Heart right ventricle (tissue), 16 donors: ENCODE data around the gene PPM1F. TPM values are rescaled to one million over a fixed set of nuclear protein-coding genes. Genes with fewer than 3 reads are reported as not detected.

Experiments
- ATAC-seq, 8 donors: fragments of 200-7000 bp; cut with Tn5 transposase; one replicate each; pipeline ENCODE4 v1.9.1; 2020; ENCODE audit warnings: mild to moderate bottlenecking in 8 of 8, moderate library complexity in 8 of 8, moderate number of reproducible peaks in 1 of 8
- DNase-seq, 2 donors: peaks; one replicate each; pipeline ENCODE4 v3.0.0-alpha.2; 2020
- H3K27ac ChIP-seq, 10 donors: fragments of 200-600 bp; sonication (generic) in 2 of 10; one replicate each; pipeline versions ENCODE4 v1.5.0 to v1.8.0; 2020 to 2022; ENCODE audit warnings: mild to moderate bottlenecking in 3 of 10
- H3K27me3 ChIP-seq, 7 donors: fragments of 200-600 bp; one replicate each; pipeline ENCODE4 v1.8.0; 2021 to 2022; ENCODE audit warnings: mild to moderate bottlenecking in 2 of 7
- H3K36me3 ChIP-seq, 9 donors: fragments of 200-600 bp; sonication (generic) in 1 of 9; one replicate each; pipeline versions ENCODE4 v1.5.0 to v1.8.0; 2020 to 2022; ENCODE audit warnings: mild to moderate bottlenecking in 2 of 9
- H3K4me1 ChIP-seq, 9 donors: fragments of 200-600 bp; sonication (generic) in 1 of 9; one replicate each; pipeline versions ENCODE4 v1.5.0 to v1.8.0; 2020 to 2022; ENCODE audit warnings: mild to moderate bottlenecking in 4 of 9
- H3K4me3 ChIP-seq, 10 donors: fragments of 200-600 bp; sonication (generic) in 2 of 10; one replicate each; pipeline versions ENCODE4 v1.5.0 to v1.8.0; 2020 to 2022; ENCODE audit warnings: mild to moderate bottlenecking in 7 of 10, moderate library complexity in 2 of 10
- H3K9me3 ChIP-seq, 11 donors: fragments of 200-600 bp in 10 of 11; sonication (generic) in 2 of 11; one replicate each; pipeline versions ENCODE4 v1.5.0 to v1.8.0; 2013 to 2022; ENCODE audit warnings: mild to moderate bottlenecking in 2 of 11, control low read depth in 1 of 11, moderate library complexity in 1 of 11
- WGBS, 2 donors: extraction: QIAGEN DNeasy Blood & Tissue Kit; methylation state at CpG; one replicate each; pipeline ENCODE4 v1.1.7; 2013; ENCODE audit warnings: inconsistent platforms in 1 of 2; 5-methylcytosine and 5-hydroxymethylcytosine counted together
- intact Hi-C, 10 donors: fragments of 100-400 bp; cut with DNase I; formaldehyde crosslinking; loops; one replicate each; pipeline versions ENCODE4 v1.11.1 to v1.14.2; 2022
- long read RNA-seq, 3 donors: library from polyadenylated mRNA; unstranded; transcript quantifications; one replicate each; pipeline ENCODE4 v2.0.0, GENCODE V29; 2020 to 2021
- polyA plus RNA-seq, 2 donors: library from polyadenylated mRNA; stranded (reverse); fragments of 200-250 nt; gene quantifications; one replicate each; pipeline ENCODE4 v1.2.3, GENCODE V29; 2013
- total RNA-seq, 10 donors: library from RNA; stranded (reverse); fragmentation: NEBNext Ultra II Directional in 3 of 10; extraction: Animal tissue kit (Norgen Biotek cat#: 25700) in 3 of 10; gene quantifications; one replicate each; pipeline versions ENCODE4 v1.2.1 to v1.2.4, GENCODE V29; 2021 to 2023
- TF ChIP-seq, protein P1 (sequence below), 9 donors: fragments of 200-600 bp; sonication (generic) in 2 of 9; IDR thresholded peaks; one replicate each; pipeline versions ENCODE4 v1.5.0 to v1.8.0; 2021 to 2022; ENCODE audit warnings: antibody characterized with exemption in 9 of 9, mild to moderate bottlenecking in 5 of 9, moderate library complexity in 1 of 9
- donor health status: Arrhythmogenic right ventricular cardiomyopathy.
- donor health status: ischemic (EF 13 %, LVEDD 7.1; RV severe dilation, severe dysfunction).
- donor health status: healthy with polysubstance abuse.
- donor health status: DM: no; HTN: yes; CAD: no.
- donor health status: DM: no; HTN: no; CAD: no.
- donor health status: ischemic (EF 25% LVEDD 6.9; RV normal size, moderate dysfunction).
- donor health status: ischemic (EF 25% LVEDD 5.7; RV mildly dilated, moderate dysfunction).
- donor health status: healthy.
- donor health status: DM: yes; HTN: yes; CAD: no.
- donor health status: Ischemic cardiomyopathy.
- donor health status: ischemic (EF 35%, LVEDD 5.7; RV mildly dilated, moderate dysfunction).
- donor health status: nonischemic (EF 11% LVEDD 7.7; RV severe dilation, severe dysfunction).
- donor health status: DM: yes; HTN: yes; CAD: no.
- donor health status: PGD.
- donor health status: ischemic (EF 29% LVEDD 5.4; RV normal size, mild dysfunction).
- donor health status: nonischemic (EF 23%, LVEDD 6.1; RV moderate dilation, normal function).

Gene PPM1F, protein sequence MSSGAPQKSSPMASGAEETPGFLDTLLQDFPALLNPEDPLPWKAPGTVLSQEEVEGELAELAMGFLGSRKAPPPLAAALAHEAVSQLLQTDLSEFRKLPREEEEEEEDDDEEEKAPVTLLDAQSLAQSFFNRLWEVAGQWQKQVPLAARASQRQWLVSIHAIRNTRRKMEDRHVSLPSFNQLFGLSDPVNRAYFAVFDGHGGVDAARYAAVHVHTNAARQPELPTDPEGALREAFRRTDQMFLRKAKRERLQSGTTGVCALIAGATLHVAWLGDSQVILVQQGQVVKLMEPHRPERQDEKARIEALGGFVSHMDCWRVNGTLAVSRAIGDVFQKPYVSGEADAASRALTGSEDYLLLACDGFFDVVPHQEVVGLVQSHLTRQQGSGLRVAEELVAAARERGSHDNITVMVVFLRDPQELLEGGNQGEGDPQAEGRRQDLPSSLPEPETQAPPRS
- total RNA-seq = 10 to 100 TPM; 14.3 to 31.4 (median 19.0) TPM
- 10 to 100 TPM; 11.8 to 12.3 TPM for polyA plus RNA-seq
- long read RNA-seq, donor 1, full-length matches to known transcripts = 9 of 36 reads
- long read RNA-seq, donor 1, partial matches to known transcripts = 3 of 36 reads
- long read RNA-seq, donor 1, other reads (novel, unspliced or antisense) = 24 of 36 reads
- long read RNA-seq, donor 2, full-length matches to known transcripts = 21 of 48 reads
- long read RNA-seq, donor 2, partial matches to known transcripts = 3 of 48 reads
- long read RNA-seq, donor 2, other reads (novel, unspliced or antisense) = 24 of 48 reads
- long read RNA-seq, donor 3, full-length matches to known transcripts = 28 of 50 reads
- long read RNA-seq, donor 3, partial matches to known transcripts = 5 of 50 reads
- long read RNA-seq, donor 3, other reads (novel, unspliced or antisense) = 17 of 50 reads

DNA sequence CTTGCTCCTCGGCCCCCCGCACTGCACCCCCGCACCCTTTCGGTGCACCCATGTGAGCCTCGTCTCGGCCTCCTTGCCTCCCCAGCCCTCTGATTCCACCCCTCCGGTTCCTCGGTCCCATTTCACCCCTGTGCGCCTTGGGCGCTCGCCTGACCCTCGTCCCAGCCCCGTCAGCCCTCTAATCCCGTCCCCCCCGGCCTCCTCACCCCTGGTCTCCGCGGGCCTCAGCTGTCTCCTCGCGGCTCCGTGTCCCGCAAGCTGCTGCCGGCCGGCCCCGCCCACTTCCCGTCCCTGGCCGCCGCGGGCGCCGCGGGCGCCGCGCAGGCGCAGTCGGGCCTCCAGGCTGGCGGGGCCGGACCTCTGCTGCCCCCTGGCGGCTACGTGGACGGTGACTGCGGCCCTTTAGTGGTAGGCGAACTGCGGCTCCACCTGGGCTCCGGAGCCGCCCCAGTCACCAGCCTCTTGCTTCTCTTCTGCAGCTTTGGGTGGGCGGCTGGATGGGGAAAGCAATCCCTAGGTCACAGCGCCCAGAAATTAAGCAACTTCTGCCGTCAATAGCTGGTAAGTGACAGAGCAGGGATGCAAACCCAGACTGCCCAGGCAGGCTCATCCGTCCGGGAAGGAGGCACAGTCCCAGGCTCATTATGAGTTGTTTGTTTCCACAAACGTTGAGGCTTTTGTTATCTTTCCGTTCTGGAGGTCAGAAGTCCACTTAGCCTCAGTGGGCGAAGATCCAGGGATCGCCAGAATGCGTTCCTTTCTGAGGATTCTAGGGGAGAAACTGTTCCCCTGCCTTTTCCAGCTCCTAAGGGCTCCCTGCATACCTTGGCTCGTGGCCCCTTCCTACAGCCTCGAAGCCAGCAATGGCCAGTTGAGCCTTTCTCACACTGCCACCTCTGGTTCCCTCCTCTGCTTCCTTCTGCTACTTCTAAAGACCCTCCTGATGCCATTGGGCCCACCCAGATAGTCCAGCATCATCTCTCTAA is at the start of gene PPM1F:
Gene PPM1F, minus strand, starts transcription at position 263 of the 986 bp plus-strand sequence. CDS start 6,800 bp downstream, outside the sequence.
- H3K4me1 ChIP-seq = peaks cover 6 to 50% (median 44%) of the 10 kb centered on the region in 9 donors
- H3K4me3 ChIP-seq = peak within 1 kb of the TSS; percentile 45 to 80 (median 70)
- peak within 1 kb of the TSS; percentile 52 to 96 (median 88) for H3K27ac ChIP-seq
- no peaks in the 10 kb centered on the region for H3K9me3 ChIP-seq
- DNase-seq = peak; percentile 85 to 91
- peaks cover 0 to 2% (median 0%) of the 10 kb centered on the region in 9 donors for H3K36me3 ChIP-seq
- 11 to 12% methylated on average over 53 to 58 of the region's 58 CpGs for WGBS, 2 donors
- ATAC-seq = peak; percentile 81 to 93 (median 89)
- TF ChIP-seq, protein P1, sequence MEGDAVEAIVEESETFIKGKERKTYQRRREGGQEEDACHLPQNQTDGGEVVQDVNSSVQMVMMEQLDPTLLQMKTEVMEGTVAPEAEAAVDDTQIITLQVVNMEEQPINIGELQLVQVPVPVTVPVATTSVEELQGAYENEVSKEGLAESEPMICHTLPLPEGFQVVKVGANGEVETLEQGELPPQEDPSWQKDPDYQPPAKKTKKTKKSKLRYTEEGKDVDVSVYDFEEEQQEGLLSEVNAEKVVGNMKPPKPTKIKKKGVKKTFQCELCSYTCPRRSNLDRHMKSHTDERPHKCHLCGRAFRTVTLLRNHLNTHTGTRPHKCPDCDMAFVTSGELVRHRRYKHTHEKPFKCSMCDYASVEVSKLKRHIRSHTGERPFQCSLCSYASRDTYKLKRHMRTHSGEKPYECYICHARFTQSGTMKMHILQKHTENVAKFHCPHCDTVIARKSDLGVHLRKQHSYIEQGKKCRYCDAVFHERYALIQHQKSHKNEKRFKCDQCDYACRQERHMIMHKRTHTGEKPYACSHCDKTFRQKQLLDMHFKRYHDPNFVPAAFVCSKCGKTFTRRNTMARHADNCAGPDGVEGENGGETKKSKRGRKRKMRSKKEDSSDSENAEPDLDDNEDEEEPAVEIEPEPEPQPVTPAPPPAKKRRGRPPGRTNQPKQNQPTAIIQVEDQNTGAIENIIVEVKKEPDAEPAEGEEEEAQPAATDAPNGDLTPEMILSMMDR (IDR thresholded peaks at IDR 0.05) = peak; percentile 76 to 97 (median 87)
- intact Hi-C loops = loop anchor here in 8 of 10 donors (2.0 to 5.0 kb wide), 6 partner anchors 14 to 241 kb away; no protein-coding TSS in a partner anchor
- no peaks in the 10 kb centered on the region for H3K27me3 ChIP-seq

DNA sequence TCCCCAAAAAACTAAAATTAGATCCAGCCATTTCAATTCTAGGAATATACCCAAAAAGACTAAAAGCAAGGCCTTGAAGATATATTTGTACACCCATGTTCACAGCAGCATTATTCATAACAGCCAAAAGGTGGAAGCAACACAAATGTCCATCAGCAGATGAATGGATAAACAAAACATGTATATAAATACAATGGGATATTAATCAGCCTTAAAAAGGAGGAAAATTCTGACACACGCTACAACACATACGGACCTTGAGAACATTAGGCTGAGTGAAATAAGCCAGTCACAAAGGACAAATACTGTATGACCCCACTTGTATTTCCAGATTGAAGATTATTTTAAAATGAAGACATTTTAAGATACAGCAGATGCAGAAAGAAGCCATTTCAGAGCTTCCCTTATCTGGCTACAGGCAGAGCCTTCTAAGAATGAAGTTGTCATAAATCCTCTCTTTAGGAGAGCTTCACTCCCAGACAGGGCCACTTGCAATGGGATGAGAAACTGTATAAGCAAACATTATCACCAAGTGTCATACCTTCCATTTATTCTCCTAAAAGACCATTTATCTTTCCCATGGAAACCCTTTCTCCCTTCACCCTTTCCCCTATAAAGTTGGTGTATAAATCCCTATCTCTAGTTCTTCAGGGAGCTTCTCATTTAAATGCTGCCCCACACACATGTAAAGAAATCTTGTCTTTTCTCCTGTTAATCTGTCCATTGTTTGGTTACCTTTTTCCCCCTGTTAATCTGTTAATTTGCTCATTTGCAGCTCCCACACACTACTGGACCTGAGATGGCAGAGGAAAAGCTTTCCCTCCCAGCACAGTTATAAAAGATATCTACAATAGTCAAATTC is 49.2 kb upstream of the PPM1F start:
- 91 to 95% methylated on average over 2 of the region's 2 CpGs for WGBS, 2 donors
- Histone ChIP-seq H3K27ac (no peak overlapping the region), H3K4me1 (no peaks in the 10 kb centered on the region), H3K27me3 (no peaks in the 10 kb centered on the region), H3K36me3 (no peaks in the 10 kb centered on the region), H3K9me3 (no peaks in the 10 kb centered on the region), H3K4me3 (no peak overlapping the region)
- ATAC-seq = no peak
- TF ChIP-seq, protein P1 (IDR thresholded peaks at IDR 0.05) = no peak
- intact Hi-C loops = no loop called here
- DNase-seq = no peak

DNA sequence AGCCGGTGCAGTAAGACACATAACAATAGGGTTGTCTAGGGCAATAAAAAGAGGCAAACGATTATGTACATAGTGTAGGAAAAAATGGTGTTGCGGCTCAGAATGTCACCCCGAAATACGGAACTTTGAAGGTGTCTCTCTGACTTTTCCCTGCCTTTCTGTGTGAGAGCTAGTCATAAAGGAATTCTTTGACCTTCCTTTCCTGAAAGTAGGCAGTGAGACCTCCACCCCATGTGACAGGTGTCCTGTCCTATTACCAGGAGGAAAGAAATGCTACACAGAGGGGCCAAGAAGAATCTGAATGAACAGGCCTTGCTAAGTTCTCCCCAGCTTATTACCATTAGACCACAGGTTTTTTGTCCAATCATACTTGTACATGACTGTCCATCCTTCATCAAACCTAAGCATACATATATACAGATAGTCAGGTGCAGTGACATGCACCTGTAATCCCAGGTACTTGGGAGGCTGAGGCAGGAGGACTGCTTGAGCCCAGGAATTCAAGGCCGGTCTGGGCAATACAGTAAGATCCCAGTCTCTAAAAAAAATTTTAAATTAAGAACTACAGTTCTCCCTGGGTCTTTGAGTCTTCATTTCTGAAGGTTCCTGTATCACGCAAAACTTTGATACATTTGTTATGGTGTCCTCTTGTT is 46.1 kb upstream of the PPM1F start:
- no peak overlapping the region for H3K4me3 ChIP-seq
- H3K27ac ChIP-seq = no peak overlapping the region
- H3K36me3 ChIP-seq = no peaks in the 10 kb centered on the region
- TF ChIP-seq, protein P1 (IDR thresholded peaks at IDR 0.05) = no peak
- ATAC-seq = no peak
- no peaks in the 10 kb centered on the region for H3K9me3 ChIP-seq
- intact Hi-C loops = no loop called here
- DNase-seq = no peak
- WGBS, 2 donors = 84 to 92% methylated on average over 7 of the region's 7 CpGs
- H3K4me1 ChIP-seq = no peaks in the 10 kb centered on the region
- H3K27me3 ChIP-seq = no peaks in the 10 kb centered on the region
